H1 (cell line): Measurements from ENCODE around the gene KCNA4. TPM values are rescaled to one million over a fixed set of nuclear protein-coding genes. Genes with fewer than 3 reads are reported as not detected.

Experiments
- CTCF ChIA-PET: fragments of 300-600 bp; sonication (Branson Sonifier 250); formaldehyde crosslinking; loops from one replicate; lab custom pipeline; 2021; ENCODE audit not compliant: partially characterized antibody; lab: Charles Lee
- POLR2A ChIA-PET: fragments of 300-600 bp; sonication (Branson Sonifier 250); formaldehyde crosslinking; loops from one replicate; lab custom pipeline; 2021; ENCODE audit warnings: inconsistent platforms; ENCODE audit not compliant: partially characterized antibody; lab: Charles Lee
- DNase-seq, 2 experiments: peaks; one replicate each; pipeline versions ENCODE4 v3.0.0 to v3.0.0-alpha.2; 2010 to 2022; ENCODE audit warnings: low spot score in 2 of 2, low read depth in 1 of 2, mixed read lengths in 1 of 2
- FAIRE-seq: peaks from 2 replicates; lab custom pipeline; 2011; peaks lifted over from hg19 to GRCh38; lab: Jason Lieb, UNC
- H2AFZ ChIP-seq: 2 replicates; pipeline ENCODE4 v1.8.1; 2012; ENCODE audit warnings: low read length, inconsistent platforms
- H2AK5ac ChIP-seq: 2 replicates; pipeline ENCODE4 v1.6.1; 2013; ENCODE audit warnings: low read depth, low read length
- H2BK120ac ChIP-seq: replicated peaks from 2 replicates; pipeline ENCODE3; 2013; ENCODE audit warnings: low read depth, low read length, inconsistent platforms
- H2BK12ac ChIP-seq: 2 replicates; pipeline ENCODE4 v1.6.1; 2013; ENCODE audit warnings: low read depth, low read length
- H2BK15ac ChIP-seq: 2 replicates; pipeline ENCODE4 v1.6.1; 2013; ENCODE audit warnings: low read length
- H2BK20ac ChIP-seq: 2 replicates; pipeline ENCODE4 v1.6.1; 2013; ENCODE audit warnings: low read length
- H2BK5ac ChIP-seq: 2 replicates; pipeline ENCODE4 v1.6.1; 2013; ENCODE audit warnings: low read depth, low read length
- H3K14ac ChIP-seq: 2 replicates; pipeline ENCODE4 v1.6.1; 2013; ENCODE audit warnings: inconsistent platforms; ENCODE audit not compliant: insufficient read length
- H3K18ac ChIP-seq: 2 replicates; pipeline ENCODE4 v1.6.1; 2013; ENCODE audit warnings: low read length; ENCODE audit errors: extremely low read depth
- H3K23ac ChIP-seq: 2 replicates; pipeline ENCODE4 v1.6.1; 2013; ENCODE audit warnings: inconsistent platforms; ENCODE audit not compliant: insufficient read length
- H3K23me2 ChIP-seq: 2 replicates; pipeline ENCODE4 v1.6.1; 2013; ENCODE audit warnings: low read depth, low read length
- H3K27ac ChIP-seq: 2 replicates; pipeline ENCODE4 v1.6.1; 2011; ENCODE audit warnings: low read depth, low read length, inconsistent platforms
- H3K27me3 ChIP-seq, 4 experiments: replicated peaks in 1 of 4; 1 replicate in 1 of 4; 2 replicates in 3 of 4; pipeline versions ENCODE4 v1.6.1 to v1.8.1; 2011 to 2013; ENCODE audit warnings: low read length in 3 of 4, mild to moderate bottlenecking in 3 of 4, inconsistent platforms in 2 of 4, mixed read lengths in 2 of 4, moderate library complexity in 1 of 4; ENCODE audit not compliant: control insufficient read depth in 3 of 4, insufficient read depth in 3 of 4; ENCODE audit errors: extremely low read depth in 1 of 4
- H3K36me3 ChIP-seq, 4 experiments: 2 replicates each; pipeline versions ENCODE4 v1.6.1 to v1.8.1; 2011 to 2013; ENCODE audit warnings: mild to moderate bottlenecking in 4 of 4, low read length in 3 of 4, moderate library complexity in 2 of 4, control low read depth in 1 of 4, inconsistent platforms in 1 of 4; ENCODE audit not compliant: insufficient read depth in 4 of 4, control insufficient read depth in 2 of 4
- H3K4ac ChIP-seq: replicated peaks from 2 replicates; pipeline ENCODE3; 2013; ENCODE audit warnings: low read length, low read depth, mixed read lengths, inconsistent platforms; ENCODE audit not compliant: insufficient read length
- H3K4me1 ChIP-seq, 4 experiments: replicated peaks in 1 of 4; 1 replicate in 1 of 4; 2 replicates in 3 of 4; pipeline versions ENCODE4 v1.6.1 to v1.8.1; 2011 to 2013; ENCODE audit warnings: low read length in 3 of 4, inconsistent platforms in 2 of 4, mixed read lengths in 1 of 4; ENCODE audit not compliant: insufficient read depth in 4 of 4, control insufficient read depth in 3 of 4
- H3K4me2 ChIP-seq, 2 experiments: 2 replicates each; pipeline versions ENCODE4 v1.6.1 to v1.8.1; 2011 to 2013; ENCODE audit warnings: low read depth in 2 of 2, low read length in 2 of 2, control low read depth in 1 of 2, inconsistent platforms in 1 of 2, mild to moderate bottlenecking in 1 of 2; ENCODE audit not compliant: insufficient read depth in 1 of 2
- H3K4me3 ChIP-seq, 4 experiments: fragments of 200-600, 300-600 bp in 1 of 4; sonication (generic), shearing (Covaris generic), sonication (Bioruptor Twin) in 1 of 4; 2 replicates each; pipeline versions ENCODE4 v1.5.1 to v1.8.1; 2011 to 2016; ENCODE audit warnings: low read length in 4 of 4, low read depth in 3 of 4, control low read depth in 2 of 4, inconsistent platforms in 2 of 4, mild to moderate bottlenecking in 2 of 4, mixed read lengths in 1 of 4, moderate library complexity in 1 of 4; ENCODE audit not compliant: insufficient read depth in 2 of 4; ENCODE audit errors: extremely low read depth in 1 of 4
- H3K56ac ChIP-seq: replicated peaks from 2 replicates; pipeline ENCODE3; 2013; ENCODE audit warnings: low read depth, mild to moderate bottlenecking, mixed read lengths, low read length, inconsistent platforms; ENCODE audit not compliant: insufficient read length
- H3K79me1 ChIP-seq: 2 replicates; pipeline ENCODE4 v1.6.1; 2013; ENCODE audit warnings: low read depth, low read length, control low read depth
- H3K79me2 ChIP-seq, 2 experiments: 2 replicates each; pipeline versions ENCODE4 v1.6.1 to v1.8.1; 2012 to 2013; ENCODE audit warnings: low read length in 2 of 2, mild to moderate bottlenecking in 2 of 2, inconsistent platforms in 1 of 2; ENCODE audit not compliant: insufficient read depth in 2 of 2, control insufficient read depth in 1 of 2
- H3K9ac ChIP-seq, 4 experiments: replicated peaks in 1 of 4; 1 replicate in 1 of 4; 2 replicates in 3 of 4; pipeline versions ENCODE4 v1.6.1 to v1.8.1; 2011 to 2013; ENCODE audit warnings: low read depth in 3 of 4, low read length in 3 of 4, control low read depth in 2 of 4, mild to moderate bottlenecking in 2 of 4, moderate library complexity in 2 of 4, inconsistent platforms in 1 of 4; ENCODE audit errors: extremely low read depth in 1 of 4
- H3K9me3 ChIP-seq, 2 experiments: 2 replicates each; pipeline versions ENCODE4 v1.6.1 to v1.8.1; 2012 to 2013; ENCODE audit warnings: mild to moderate bottlenecking in 2 of 2, moderate library complexity in 2 of 2, control low read depth in 1 of 2, inconsistent platforms in 1 of 2, low read depth in 1 of 2, low read length in 1 of 2, mixed read lengths in 1 of 2; ENCODE audit not compliant: insufficient read depth in 2 of 2
- H4K20me1 ChIP-seq, 2 experiments: replicated peaks in 1 of 2; 2 replicates each; pipeline versions ENCODE3 to v1.8.1; 2011 to 2013; ENCODE audit warnings: inconsistent platforms in 2 of 2, low read length in 2 of 2, mild to moderate bottlenecking in 1 of 2; ENCODE audit not compliant: insufficient read depth in 2 of 2, control insufficient read depth in 1 of 2
- H4K5ac ChIP-seq: 2 replicates; pipeline ENCODE4 v1.6.1; 2013; ENCODE audit warnings: low read length, low read depth, mixed read lengths, inconsistent platforms; ENCODE audit not compliant: insufficient read length
- H4K8ac ChIP-seq: 2 replicates; pipeline ENCODE4 v1.8.0; 2013; ENCODE audit warnings: mild to moderate bottlenecking, moderate library complexity, low read length, inconsistent platforms; ENCODE audit not compliant: insufficient read depth; ENCODE audit errors: extremely low read depth
- H4K91ac ChIP-seq: replicated peaks from 2 replicates; pipeline ENCODE3; 2013; ENCODE audit warnings: low read length, mixed read lengths, inconsistent platforms; ENCODE audit not compliant: insufficient read length
- SAP30 ChIP-seq: fragments of 300-600 bp; sonication (generic); IDR thresholded peaks from 2 replicates; pipeline ENCODE4 v1.7.1; 2012; ENCODE audit warnings: low read length, moderate library complexity, mild to moderate bottlenecking, inconsistent platforms; ENCODE audit not compliant: insufficient read depth, insufficient replicate concordance
- WGBS, 2 experiments: shearing (Covaris generic) in 1 of 2; methylation state at CpG; one replicate each; pipeline versions ENCODE4 v1.1.6 to v1.1.7; 2013 to 2015; ENCODE audit warnings: low lambda C conversion rate in 2 of 2, mixed read lengths in 2 of 2, inconsistent platforms in 1 of 2, low coverage in 1 of 2, missing lambda C conversion rate in 1 of 2; ENCODE audit not compliant: insufficient replicate concordance in 2 of 2, insufficient coverage in 1 of 2, insufficient read length in 1 of 2; ENCODE audit errors: extremely low coverage in 1 of 2, missing lambda C conversion rate in 1 of 2; 5-methylcytosine and 5-hydroxymethylcytosine counted together
- polyA plus RNA-seq, 7 experiments: library from polyadenylated mRNA; depleted of rRNA in 3 of 7; stranded (reverse) in 5 of 7; unstranded in 2 of 7; fragments of >200 nt in 5 of 7; fragments of 200-250 nt in 2 of 7; gene quantifications; 1 replicate in 5 of 7; 2 replicates in 1 of 7; 4 replicates in 1 of 7; pipeline versions ENCODE4 v1.2.1 to v1.2.3, GENCODE V29; 2011 to 2013; ENCODE audit warnings: missing spikeins in 2 of 7, mixed read lengths in 2 of 7
- total RNA-seq: library from RNA; stranded (reverse); fragmentation: NEBNext Ultra II Directional; extraction: Animal tissue kit (Norgen Biotek cat#: 25700); gene quantifications from 2 replicates; pipeline ENCODE4 v1.2.1, GENCODE V29; 2021

Gene KCNA4
- total and polyA plus RNA-seq, 2 of the 8 experiments (the other 6 are each of a cell fraction or from before 2014, with no cell fraction given): not detected

- Histone ChIP-seq H4K91ac (no peak overlapping the region), H3K9me3 (no peaks in the 10 kb centered on the region), H3K4me1 (no peaks in the 10 kb centered on the region), H2BK12ac (no peak overlapping the region), H2AFZ (no peak overlapping the region), H4K20me1 (no peaks in the 10 kb centered on the region), H3K56ac (no peak overlapping the region), H3K27ac (no peak overlapping the region), H3K4me3 (no peak overlapping the region), H2BK20ac (no peak overlapping the region), H4K5ac (no peak overlapping the region), H3K23ac (no peak overlapping the region), H3K27me3 (peaks cover under 1 to 18% (median 2%) of the 10 kb centered on the region in 4 experiments; a peak in 6 of 7 replicates), H3K23me2 (no peaks in the 10 kb centered on the region), H2AK5ac (no peak overlapping the region), H3K79me2 (no peaks in the 10 kb centered on the region), H3K4ac (no peak overlapping the region), H3K18ac (no peak overlapping the region), H3K79me1 (no peaks in the 10 kb centered on the region), H2BK15ac (no peak overlapping the region), H3K4me2 (no peak overlapping the region), H3K9ac (no peak overlapping the region), H2BK5ac (no peak overlapping the region), H3K14ac (no peak overlapping the region), H2BK120ac (no peak overlapping the region), H3K36me3 (no peaks in the 10 kb centered on the region), H4K8ac (no peak overlapping the region)
- FAIRE-seq (no peak), DNase-seq (no peak)
- CTCF ChIA-PET: no interaction called here
- WGBS, 2 experiments: 85% methylated on average over 3 of the region's 3 CpGs; no CpG with 5 or more reads in 1 of the 2 experiments
- POLR2A ChIA-PET: no interaction called here
- TF ChIP-seq SAP30: no peak
Measured at GRCh38 chr11:30009060-30009459, 7.8 kb downstream of the KCNA4 start.
